Urinary bladder (tissue), 4 donors: Measurements from ENCODE around the gene MCC. TPM values are rescaled to one million over a fixed set of nuclear protein-coding genes. Genes with fewer than 3 reads are reported as not detected.
A peak's percentile ranks its signal among the peaks of the same experiment; 100 is the strongest.

Experiments
- DNase-seq: peaks from one replicate; pipeline ENCODE4 v3.0.0-alpha.2; 2015; ENCODE audit errors: extremely low spot score
- H3K27ac ChIP-seq: one replicate; pipeline ENCODE4 v1.5.1; 2013; ENCODE audit warnings: low read depth, mild to moderate bottlenecking, moderate library complexity
- H3K36me3 ChIP-seq: one replicate; pipeline ENCODE4 v1.6.1; 2013; ENCODE audit warnings: mild to moderate bottlenecking, moderate library complexity; ENCODE audit not compliant: insufficient read depth
- H3K4me1 ChIP-seq: one replicate; pipeline ENCODE4 v1.6.1; 2013; ENCODE audit warnings: mild to moderate bottlenecking, moderate library complexity; ENCODE audit not compliant: insufficient read depth
- H3K4me3 ChIP-seq: one replicate; pipeline ENCODE4 v1.5.1; 2013; ENCODE audit warnings: low read depth, low read length
- WGBS: extraction: QIAGEN DNeasy Blood & Tissue Kit; methylation state at CpG from one replicate; pipeline ENCODE4 v1.1.7; 2013; 5-methylcytosine and 5-hydroxymethylcytosine counted together
- polyA plus RNA-seq: library from polyadenylated mRNA; stranded (reverse); fragments of 200-250 nt; gene quantifications from one replicate; pipeline ENCODE4 v1.2.3, GENCODE V29; 2013
- total RNA-seq: library from RNA; depleted of rRNA; stranded (reverse); fragments of >200 nt; gene quantifications from one replicate; pipeline ENCODE4 v1.2.3, GENCODE V29; 2014
- donor health status: healthy with polysubstance abuse.
- donor health status: healthy.

The MCC gene
- total and polyA plus RNA-seq, 2 donors: 17.2 to 60.7 TPM

GRCh38 chr5:113381791-113382190 lies 106.5 kb downstream of the MCC start:
- Histone ChIP-seq H3K36me3 (no peaks in the 10 kb centered on the region), H3K4me3 (no peak overlapping the region), H3K4me1 (no peaks in the 10 kb centered on the region), H3K27ac (no peak overlapping the region)
- no peak for DNase-seq

- Histone ChIP-seq H3K27ac (no peak overlapping the region), H3K4me1 (no peaks in the 10 kb centered on the region), H3K36me3 (no peaks in the 10 kb centered on the region), H3K4me3 (no peak overlapping the region)
- no peak for DNase-seq
- WGBS: 62% methylated on average over 3 of the region's 3 CpGs
These were observed 107.4 kb downstream of the MCC start for GRCh38 chr5:113380807-113381326.

GRCh38 chr5:113379936-113380806 lies 108.1 kb downstream of the MCC start:
- H3K4me3 ChIP-seq: no peak overlapping the region
- H3K4me1 ChIP-seq: no peaks in the 10 kb centered on the region
- H3K36me3 ChIP-seq: no peaks in the 10 kb centered on the region
- no peak for DNase-seq
- WGBS: 26% methylated on average over 7 of the region's 7 CpGs
- no peak overlapping the region for H3K27ac ChIP-seq

- no peaks in the 10 kb centered on the region for H3K4me1 ChIP-seq
- no peak overlapping the region for H3K27ac ChIP-seq
- no peaks in the 10 kb centered on the region for H3K36me3 ChIP-seq
- 11% methylated on average over 4 of the region's 4 CpGs for WGBS
- no peak overlapping the region for H3K4me3 ChIP-seq
- DNase-seq: peak; percentile 42
These were observed 109.2 kb downstream of the MCC start for GRCh38 chr5:113378959-113379541.

- WGBS: 38% methylated on average over 2 of the region's 2 CpGs
- H3K4me1 ChIP-seq: no peaks in the 10 kb centered on the region
- H3K27ac ChIP-seq: no peak overlapping the region
- H3K4me3 ChIP-seq: no peak overlapping the region
- no peak for DNase-seq
- no peaks in the 10 kb centered on the region for H3K36me3 ChIP-seq
These were observed 109.7 kb downstream of the MCC start for GRCh38 chr5:113378514-113378913.

GRCh38 chr5:113378081-113378480 lies 110.2 kb downstream of the MCC start:
- H3K4me1 ChIP-seq: no peaks in the 10 kb centered on the region
- no peak overlapping the region for H3K4me3 ChIP-seq
- no peaks in the 10 kb centered on the region for H3K36me3 ChIP-seq
- DNase-seq: no peak
- H3K27ac ChIP-seq: no peak overlapping the region

- no peaks in the 10 kb centered on the region for H3K36me3 ChIP-seq
- no peak overlapping the region for H3K27ac ChIP-seq
- no peaks in the 10 kb centered on the region for H3K4me1 ChIP-seq
- H3K4me3 ChIP-seq: no peak overlapping the region
- DNase-seq: no peak
- 97% methylated on average over 3 of the region's 3 CpGs for WGBS
These were observed 111.6 kb downstream of the MCC start for GRCh38 chr5:113376640-113377039.

- no peak for DNase-seq
- Histone ChIP-seq H3K27ac (no peak overlapping the region), H3K4me3 (no peak overlapping the region), H3K36me3 (no peaks in the 10 kb centered on the region), H3K4me1 (no peaks in the 10 kb centered on the region)
- 67% methylated on average over 3 of the region's 3 CpGs for WGBS
These were observed 112.7 kb downstream of the MCC start for GRCh38 chr5:113375480-113376060.

GRCh38 chr5:113373426-113373825 lies 114.8 kb downstream of the MCC start:
- no peaks in the 10 kb centered on the region for H3K4me1 ChIP-seq
- no peak for DNase-seq
- WGBS: 89% methylated on average over 3 of the region's 3 CpGs
- no peak overlapping the region for H3K4me3 ChIP-seq
- H3K27ac ChIP-seq: no peak overlapping the region
- H3K36me3 ChIP-seq: no peaks in the 10 kb centered on the region

GRCh38 chr5:113371721-113372196 lies 116.5 kb downstream of the MCC start:
- no peak overlapping the region for H3K4me3 ChIP-seq
- H3K27ac ChIP-seq: no peak overlapping the region
- peak; percentile 51 for DNase-seq
- WGBS: 21% methylated on average over 2 of the region's 2 CpGs
- no peaks in the 10 kb centered on the region for H3K4me1 ChIP-seq
- H3K36me3 ChIP-seq: no peaks in the 10 kb centered on the region

- Histone ChIP-seq H3K36me3 (no peaks in the 10 kb centered on the region), H3K4me1 (no peaks in the 10 kb centered on the region), H3K4me3 (no peak overlapping the region), H3K27ac (no peak overlapping the region)
- DNase-seq: no peak
- 90% methylated on average over 1 of the region's 1 CpG for WGBS
These were observed 120.7 kb downstream of the MCC start for GRCh38 chr5:113367586-113367985.

GRCh38 chr5:113364466-113364865 lies 123.8 kb downstream of the MCC start:
- 100% methylated on average over 1 of the region's 1 CpG for WGBS

GRCh38 chr5:113361701-113362100 lies 126.6 kb downstream of the MCC start:
- DNase-seq: no peak
- Histone ChIP-seq H3K27ac (no peak overlapping the region), H3K4me3 (no peak overlapping the region), H3K4me1 (no peaks in the 10 kb centered on the region), H3K36me3 (no peaks in the 10 kb centered on the region)
- WGBS: 99% methylated on average over 1 of the region's 1 CpG

More at GRCh38 chr5:113364466-113364865, 123.8 kb downstream of the MCC start:
- Histone ChIP-seq H3K4me3 (no peak overlapping the region), H3K36me3 (no peaks in the 10 kb centered on the region), H3K27ac (no peak overlapping the region), H3K4me1 (no peaks in the 10 kb centered on the region)
- no peak for DNase-seq

- H3K36me3 ChIP-seq: no peaks in the 10 kb centered on the region
- no peak overlapping the region for H3K27ac ChIP-seq
- no peak for DNase-seq
- no peaks in the 10 kb centered on the region for H3K4me1 ChIP-seq
- no peak overlapping the region for H3K4me3 ChIP-seq
These were observed 128.8 kb downstream of the MCC start for GRCh38 chr5:113359419-113359818.
